HEK293T (cell line): ENCODE data around the gene PUS7L.

ENCODE experiments used
- BHLHE40 ChIP-seq: fragments of 450-650 bp; IDR thresholded peaks from 2 replicates; pipeline ENCODE4 v1.6.1; 2016; ENCODE audit warnings: mild to moderate bottlenecking, moderate library complexity, borderline replicate concordance
- FOXA1 ChIP-seq: fragments of 450-650 bp; IDR thresholded peaks from 2 replicates; pipeline ENCODE4 v1.6.1; 2016; ENCODE audit warnings: mild to moderate bottlenecking
- FOXK2 ChIP-seq: fragments of 450-650 bp; IDR thresholded peaks from 2 replicates; pipeline ENCODE4 v1.6.1; 2016; ENCODE audit warnings: mild to moderate bottlenecking
- LEF1 ChIP-seq: fragments of 450-650 bp; IDR thresholded peaks from 2 replicates; pipeline ENCODE4 v1.6.1; 2017; ENCODE audit warnings: mild to moderate bottlenecking, borderline replicate concordance
- SP1 ChIP-seq: fragments of 450-650 bp; IDR thresholded peaks from 2 replicates; pipeline ENCODE4 v1.6.1; 2017
- SUZ12 ChIP-seq: fragments of 450-650 bp; IDR thresholded peaks from 2 replicates; pipeline ENCODE4 v1.6.1; 2016; ENCODE audit warnings: mild to moderate bottlenecking

DNA sequence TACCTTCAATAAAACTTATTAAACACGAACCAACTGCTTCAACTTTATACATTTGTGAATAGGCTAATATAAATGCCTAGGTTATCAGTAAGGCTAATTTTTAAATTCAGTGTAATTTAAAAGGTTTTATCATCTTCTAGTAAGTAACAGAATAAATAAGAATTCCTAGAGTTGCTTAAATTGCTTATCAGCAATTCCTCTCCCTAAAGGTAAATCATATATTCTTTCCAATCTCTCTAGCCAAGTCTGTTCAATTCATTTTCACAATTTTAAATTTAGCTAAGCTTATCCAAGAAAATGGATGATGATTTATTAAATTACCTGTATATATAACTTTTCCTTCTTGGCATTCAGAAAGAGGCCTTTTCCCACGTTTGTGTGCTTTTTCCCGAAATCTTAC, 4.6 kb downstream of the PUS7L start:
- TF ChIP-seq LEF1 (no peak), SP1 (no peak), SUZ12 (no peak), FOXK2 (no peak), BHLHE40 (no peak), FOXA1 (no peak)
